Stimulated activated CD4-positive, alpha-beta T cell treated with anti-CD3 and anti-CD28 coated beads, Interleukin-4, amount 100 ng/mL, for 48 hours (primary cell): ENCODE results near the gene REXO4.

Source experiments
- DNase-seq, 2 donors: peaks; one replicate each; pipeline ENCODE4 v3.0.0-alpha.2; 2020; ENCODE audit warnings: low read depth in 2 of 2

REXO4 gene, protein sequence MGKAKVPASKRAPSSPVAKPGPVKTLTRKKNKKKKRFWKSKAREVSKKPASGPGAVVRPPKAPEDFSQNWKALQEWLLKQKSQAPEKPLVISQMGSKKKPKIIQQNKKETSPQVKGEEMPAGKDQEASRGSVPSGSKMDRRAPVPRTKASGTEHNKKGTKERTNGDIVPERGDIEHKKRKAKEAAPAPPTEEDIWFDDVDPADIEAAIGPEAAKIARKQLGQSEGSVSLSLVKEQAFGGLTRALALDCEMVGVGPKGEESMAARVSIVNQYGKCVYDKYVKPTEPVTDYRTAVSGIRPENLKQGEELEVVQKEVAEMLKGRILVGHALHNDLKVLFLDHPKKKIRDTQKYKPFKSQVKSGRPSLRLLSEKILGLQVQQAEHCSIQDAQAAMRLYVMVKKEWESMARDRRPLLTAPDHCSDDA

DNA sequence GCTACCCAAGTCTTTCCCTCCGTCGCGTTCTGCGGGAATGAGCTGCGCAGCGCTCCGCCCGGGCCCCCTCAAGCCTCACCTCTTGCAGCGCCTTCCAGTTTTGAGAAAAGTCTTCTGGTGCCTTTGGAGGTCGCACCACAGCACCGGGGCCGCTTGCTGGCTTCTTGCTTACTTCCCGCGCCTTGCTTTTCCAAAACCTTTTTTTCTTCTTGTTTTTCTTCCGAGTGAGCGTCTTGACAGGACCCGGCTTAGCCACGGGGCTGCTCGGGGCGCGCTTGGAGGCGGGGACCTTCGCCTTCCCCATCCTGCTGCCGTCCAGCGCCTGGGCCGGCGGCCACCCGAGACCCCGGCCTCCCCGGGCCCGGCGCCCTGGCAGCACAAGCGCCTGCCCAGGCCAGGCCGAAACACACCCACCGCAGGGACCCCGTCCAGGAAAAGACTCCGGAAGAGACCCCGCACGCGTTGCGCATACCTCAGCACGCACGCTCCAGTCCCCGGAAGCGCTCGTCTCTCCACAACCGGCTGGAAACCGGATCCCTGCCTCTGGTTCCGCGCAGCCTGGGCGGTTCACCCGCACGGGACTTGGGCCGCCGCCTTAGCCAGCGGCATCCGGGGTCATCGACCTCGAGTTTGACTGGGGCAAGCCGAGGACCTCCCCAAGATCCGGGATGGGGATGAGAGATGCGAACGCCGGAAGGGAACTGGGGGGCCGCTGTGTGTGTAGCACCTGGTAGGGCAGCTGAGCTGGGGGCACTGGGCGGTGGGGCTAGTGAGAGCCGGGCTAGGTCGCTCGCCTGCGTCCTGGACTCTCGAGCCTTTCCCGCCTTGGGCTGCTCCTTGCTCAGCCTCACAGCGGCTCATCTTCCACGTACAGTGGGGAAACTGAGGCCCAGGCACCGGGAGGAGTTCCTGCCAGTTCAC lies at the start of gene REXO4:
TSS of gene REXO4 (minus strand) at position 470 of the 921 bp plus-strand sequence. CDS start at position 304, 166 bp downstream.
- DNase-seq, result peak; percentile 78 to 82

DNA sequence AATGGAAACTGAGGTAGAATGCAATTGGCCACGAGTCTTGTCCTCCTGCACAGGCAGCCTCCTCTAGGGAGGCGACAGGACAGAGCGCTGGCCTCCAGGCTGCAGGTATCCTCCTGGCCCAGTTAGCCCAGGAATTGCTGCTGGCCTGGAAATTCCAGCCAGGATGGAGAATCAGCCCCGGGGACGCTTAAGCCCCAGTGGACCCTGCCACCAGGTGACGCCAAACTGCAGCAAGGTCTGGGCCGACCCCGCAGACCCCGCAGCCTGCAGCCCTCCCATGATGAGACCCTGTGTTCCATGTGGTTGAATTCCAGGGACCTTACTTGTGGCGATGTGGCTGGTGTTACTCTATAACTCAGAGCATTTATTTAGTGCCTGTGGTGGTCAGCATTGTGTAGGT lies 49.3 kb upstream of the REXO4 start:
- DNase-seq, result no peak

DNA sequence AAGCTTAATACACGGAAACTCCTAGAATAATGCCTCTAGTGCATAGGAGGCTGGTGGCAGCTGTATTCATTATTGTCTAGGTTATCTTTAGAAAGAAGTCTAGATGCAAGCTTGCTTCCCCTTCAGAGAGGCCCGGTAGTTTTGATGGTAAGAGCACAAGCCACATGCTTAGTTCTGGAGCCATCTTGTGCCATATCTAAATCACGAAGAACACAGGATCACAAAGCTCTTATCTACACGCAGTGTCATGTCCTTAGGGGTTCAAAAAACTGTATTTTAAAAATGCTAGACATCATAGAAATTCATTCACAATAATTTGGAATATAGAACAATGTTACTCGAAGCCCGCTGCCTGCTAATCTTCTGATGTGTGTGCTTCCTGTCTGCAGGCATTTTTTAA lies 48.2 kb upstream of the REXO4 start:
- DNase-seq, result no peak

DNA sequence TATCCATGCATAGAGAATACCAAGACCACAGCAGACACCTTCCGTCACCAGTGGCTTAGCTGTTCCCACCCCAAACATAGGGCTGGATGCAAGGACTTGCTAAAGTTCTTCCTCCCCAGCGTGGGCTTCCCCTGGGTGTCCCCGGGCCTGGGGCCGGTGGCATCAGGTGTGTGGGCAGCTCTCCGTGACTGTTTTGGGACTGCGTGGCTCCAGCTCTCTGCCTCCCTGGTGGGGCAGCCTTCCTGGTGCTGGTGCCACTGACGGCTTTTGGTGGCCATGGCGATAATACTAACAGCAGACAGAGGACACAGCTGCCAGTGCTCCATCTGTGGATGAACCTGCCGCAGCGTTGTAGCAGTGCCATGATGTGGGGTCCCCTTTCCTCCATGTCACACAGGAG lies 46.8 kb upstream of the REXO4 start:
- DNase-seq, result no peak

DNA sequence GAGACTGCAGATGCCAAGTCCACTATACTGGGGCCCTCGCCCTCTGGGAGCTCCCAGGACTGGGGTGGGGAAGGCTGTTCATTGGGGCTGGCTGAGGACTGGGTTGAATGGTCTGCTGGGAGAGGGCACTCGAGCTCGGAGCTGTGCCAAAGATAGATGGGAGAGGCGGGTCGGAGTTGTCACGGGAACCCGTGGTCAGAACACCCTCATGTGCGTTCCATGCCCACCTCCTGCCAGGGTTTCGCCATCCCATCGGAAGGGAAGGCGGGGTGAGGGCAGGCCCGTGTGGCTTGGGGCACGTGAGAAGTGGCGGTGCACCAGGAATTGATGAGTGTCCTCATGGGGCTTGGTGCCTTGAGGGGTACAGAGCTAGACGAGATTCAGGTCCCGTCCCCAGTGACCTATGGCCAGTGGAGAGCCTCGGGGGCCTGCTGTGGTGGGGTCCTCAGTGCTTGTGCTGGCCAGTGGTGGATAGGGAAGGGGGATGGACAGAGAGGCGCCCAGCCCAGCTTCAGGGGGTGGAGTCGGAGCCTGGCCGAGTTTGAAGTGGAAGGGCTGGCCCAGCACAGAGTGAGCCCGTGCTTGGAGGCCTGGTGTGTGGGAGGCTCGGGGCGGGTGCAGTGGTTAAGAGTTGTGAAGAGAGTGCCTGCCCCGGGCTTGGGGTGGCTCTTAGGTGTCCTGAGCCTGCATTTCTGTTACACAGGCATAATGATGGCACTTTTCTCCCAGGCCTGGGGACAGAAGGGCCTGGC lies 46.2 kb upstream of the REXO4 start:
- no peak for DNase-seq

DNA sequence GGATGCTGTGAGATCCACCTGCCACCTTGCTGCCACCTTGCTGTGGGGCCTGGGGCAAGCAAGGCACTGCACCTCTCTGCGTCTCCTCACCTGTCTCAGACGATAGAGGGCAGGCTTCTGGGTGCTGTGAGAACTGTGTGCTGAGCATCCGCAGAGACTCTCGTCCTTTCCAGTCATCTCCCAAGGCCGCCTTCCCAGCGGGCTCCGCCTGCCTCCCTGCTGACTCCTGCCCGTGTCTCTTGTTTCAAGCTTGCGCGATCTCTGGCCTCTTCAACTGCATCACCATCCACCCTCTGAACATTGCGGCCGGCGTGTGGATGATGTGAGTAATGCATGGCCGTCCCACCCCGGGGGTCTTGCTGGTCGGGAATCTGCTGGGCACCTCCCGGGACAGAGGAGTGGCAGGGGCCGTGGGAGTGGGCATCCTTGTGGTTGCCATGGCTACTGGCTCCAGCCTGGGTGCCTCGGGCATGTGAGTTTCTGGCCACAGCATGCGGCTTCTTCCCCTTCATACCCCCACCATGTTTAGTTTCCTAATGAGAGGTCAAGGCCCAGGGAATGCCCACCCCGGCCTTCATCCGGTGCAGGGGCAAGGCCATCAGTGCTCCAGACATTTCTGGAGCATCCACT lies 45.5 kb upstream of the REXO4 start:
- DNase-seq, result no peak

DNA sequence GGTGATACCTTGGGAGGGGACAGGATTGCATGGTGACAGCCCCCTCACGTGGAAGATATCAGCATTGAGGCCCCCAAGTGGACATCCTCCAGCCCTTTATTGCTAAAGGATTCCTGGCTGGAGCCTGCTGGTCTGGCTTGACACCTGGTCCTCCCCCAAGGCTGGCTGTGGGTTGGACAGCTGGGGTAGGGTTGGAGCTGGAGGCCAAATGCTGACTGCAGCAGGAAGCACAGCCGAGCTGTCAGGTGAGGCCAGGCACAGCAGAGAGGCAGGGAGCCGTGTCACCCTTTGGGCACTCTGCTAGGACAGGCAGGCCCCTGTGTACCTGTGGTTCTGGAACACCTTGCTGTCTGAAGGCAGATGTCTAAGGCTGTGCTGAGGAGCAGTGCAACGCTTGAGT lies 44.2 kb upstream of the REXO4 start:
- no peak for DNase-seq

DNA sequence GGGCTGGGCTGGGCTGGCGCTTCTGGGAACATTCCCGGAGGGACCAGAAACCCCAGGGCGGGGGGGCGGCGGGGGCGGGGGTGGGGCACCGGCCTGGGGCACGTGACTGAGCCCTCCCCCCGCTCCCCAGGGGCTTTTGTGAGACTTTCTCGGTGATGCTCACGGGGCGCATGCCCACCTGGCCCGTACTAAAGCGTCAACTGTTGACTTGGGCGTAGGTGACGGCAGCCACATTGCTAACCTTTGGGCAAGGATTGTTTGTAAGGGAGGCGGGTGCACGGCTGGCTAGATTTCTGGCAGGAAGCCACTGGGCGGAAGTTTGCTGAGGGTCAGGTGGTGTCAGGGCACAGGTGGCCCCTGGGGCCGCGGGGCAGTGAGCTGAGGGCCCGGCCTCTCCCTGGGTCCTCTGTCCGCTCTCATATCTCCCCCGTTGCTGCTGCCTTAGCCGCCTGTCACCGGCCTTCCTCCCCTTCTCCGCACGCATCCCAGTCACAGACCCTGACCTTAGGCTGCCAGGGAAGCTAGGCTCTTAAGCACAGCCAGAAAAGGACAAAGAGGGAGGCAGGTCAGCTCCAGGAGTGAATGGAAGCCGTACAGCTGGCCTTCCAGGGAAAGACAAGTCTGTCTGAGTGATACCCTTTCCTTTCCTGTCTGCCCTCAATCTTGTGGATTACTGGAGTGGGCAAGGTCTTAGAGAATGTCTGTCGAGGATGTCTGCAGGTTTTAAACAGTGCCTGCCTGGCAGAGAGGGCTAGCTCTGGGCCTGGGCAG lies 42.8 kb upstream of the REXO4 start:
- DNase-seq, result no peak

DNA sequence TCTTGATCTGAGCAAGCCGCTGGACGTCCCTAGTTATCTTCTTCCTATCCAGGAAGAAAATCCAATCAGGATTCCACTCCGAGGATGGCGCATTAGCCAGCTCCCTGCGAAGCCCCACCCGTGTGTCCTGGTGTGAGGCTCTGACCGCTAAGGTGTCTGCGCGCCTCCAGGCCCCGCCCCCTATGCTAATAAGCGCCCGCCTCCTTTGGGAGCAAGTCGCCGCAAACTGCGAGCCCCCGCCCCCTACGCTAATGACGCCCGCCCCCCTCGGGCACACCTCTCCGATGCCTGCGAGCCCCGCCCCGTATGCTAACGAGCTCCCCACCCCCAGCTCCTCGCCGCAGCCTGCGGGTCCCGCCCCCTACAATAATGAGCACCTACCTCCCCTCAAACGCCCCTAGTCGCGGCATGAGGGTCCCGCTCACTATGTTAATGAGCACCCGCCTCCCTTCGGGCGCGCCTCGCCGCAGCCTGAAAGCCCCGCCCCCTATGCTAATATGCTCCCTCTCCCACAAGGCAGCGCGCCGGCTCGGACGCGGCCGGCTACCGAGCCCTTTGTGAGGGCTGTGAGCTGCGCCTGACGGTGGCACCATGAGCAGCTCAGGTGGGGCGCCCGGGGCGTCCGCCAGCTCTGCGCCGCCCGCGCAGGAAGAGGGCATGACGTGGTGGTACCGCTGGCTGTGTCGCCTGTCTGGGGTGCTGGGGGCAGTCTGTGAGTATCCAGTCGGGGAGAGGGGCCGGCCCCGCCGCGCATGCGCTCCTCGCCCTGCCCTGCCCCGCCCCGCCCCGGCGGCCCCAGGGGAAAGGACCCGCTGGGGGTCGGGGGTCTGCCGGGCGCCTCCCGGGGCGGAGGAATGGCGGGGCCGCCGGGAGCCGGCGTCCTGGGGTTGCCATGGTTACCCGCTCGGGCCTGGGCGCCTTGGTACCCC lies 41.9 kb upstream of the REXO4 start, which contains the start of gene CACFD1:
TSS of gene CACFD1 (plus strand) at position 503 of the 929 bp plus-strand sequence. CDS start at position 592, 89 bp downstream.
- peak; percentile 91 to 92 for DNase-seq

DNA sequence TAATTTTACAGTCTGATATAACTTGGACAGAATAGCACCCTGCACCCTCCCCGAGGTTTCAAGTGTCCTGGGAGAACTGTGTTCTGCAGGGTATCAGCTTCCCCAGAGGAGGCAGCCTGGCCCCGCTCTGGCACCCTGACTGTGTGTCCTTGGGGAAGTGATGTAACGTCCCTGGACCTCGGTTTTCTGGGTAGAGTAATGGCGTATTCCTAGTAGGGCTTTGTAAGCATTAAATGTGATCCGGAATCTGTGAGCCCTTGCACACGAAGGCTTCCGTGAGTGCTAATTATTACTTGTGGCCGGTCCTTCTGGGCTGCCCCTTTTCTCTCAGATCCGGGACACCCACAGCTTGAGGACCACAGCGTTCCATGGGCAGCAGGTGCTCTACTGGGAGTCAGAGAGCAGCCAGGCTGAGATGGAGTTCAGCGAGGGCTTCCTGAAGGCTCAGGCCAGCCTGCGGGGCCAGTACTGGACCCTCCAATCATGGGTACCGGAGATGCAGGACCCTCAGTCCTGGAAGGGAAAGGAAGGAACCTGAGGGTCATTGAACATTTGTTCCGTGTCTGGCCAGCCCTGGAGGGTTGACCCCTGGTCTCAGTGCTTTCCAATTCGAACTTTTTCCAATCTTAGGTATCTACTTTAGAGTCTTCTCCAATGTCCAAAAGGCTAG lies 41.0 kb upstream of the REXO4 start:
- no peak for DNase-seq

DNA sequence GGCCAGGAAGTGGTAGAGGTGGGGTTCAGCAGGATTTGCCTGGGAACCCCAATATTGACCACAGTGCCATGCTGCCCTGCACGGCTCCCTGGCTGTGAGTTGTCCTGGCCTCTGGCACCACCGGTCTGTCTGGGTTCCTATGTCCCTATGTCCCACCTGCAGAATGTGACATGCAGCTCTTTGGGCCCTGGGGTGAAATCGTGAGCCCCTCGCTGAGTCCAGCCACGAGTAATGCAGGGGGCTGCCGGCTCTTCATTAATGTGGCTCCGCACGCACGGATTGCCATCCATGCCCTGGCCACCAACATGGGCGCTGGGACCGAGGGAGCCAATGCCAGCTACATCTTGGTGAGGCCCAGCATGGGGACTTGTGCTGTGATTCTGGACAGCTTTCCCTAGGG lies 39.9 kb upstream of the REXO4 start:
- no peak for DNase-seq

DNA sequence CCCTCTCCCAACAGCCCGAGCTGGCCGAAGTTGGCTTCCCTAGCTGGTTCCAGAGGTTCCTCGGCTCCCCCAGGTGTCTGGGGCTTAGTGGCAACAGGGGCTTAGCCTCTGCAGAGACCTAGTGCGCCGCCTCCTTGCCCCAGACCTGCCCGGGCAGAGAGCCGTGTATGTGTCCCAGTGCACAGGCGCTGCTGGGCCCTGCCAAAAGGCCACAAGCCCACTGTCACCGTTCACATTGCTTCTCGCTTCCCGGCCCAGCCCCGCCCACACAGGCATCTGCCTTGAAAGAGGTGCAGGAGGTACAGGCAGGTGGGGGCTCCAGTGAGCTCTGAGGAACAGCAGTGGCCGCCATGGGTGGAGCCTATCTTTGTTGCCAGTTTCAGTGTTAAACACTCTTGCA lies 39.4 kb upstream of the REXO4 start:
- no peak for DNase-seq

DNA sequence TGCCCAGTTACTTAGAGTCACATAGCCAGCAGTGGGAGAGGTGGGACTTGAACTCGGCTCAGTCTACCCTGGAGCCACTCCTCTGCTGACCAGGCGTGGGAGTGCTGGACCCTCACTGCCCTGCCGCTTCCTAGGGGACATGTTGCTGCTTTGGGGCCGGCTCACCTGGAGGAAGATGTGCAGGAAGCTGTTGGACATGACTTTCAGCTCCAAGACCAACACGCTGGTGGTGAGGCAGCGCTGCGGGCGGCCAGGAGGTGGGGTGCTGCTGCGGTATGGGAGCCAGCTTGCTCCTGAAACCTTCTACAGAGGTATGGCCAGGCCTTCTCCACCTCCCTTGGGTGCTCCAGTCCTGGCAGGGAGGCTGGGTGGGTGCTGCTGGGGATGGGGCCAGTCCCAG lies 38.6 kb upstream of the REXO4 start:
- DNase-seq, result no peak

DNA sequence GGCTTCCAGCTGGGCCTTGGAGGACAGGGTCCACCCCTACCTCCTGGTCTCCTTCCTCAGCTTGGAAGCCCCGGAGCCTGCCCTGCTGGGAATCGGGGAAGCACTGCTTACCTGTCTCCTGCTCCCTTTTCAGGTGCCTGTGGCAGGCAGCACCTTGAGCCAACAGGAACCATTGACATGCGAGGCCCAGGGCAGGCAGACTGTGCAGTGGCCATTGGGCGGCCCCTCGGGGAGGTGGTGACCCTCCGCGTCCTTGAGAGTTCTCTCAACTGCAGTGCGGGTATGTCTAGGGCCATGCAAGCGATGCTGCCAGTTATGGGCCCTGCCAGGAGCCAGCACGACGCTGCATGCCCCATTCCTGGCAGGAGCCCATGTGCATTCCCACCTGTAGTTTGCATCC lies 38.1 kb upstream of the REXO4 start:
- DNase-seq, result no peak

DNA sequence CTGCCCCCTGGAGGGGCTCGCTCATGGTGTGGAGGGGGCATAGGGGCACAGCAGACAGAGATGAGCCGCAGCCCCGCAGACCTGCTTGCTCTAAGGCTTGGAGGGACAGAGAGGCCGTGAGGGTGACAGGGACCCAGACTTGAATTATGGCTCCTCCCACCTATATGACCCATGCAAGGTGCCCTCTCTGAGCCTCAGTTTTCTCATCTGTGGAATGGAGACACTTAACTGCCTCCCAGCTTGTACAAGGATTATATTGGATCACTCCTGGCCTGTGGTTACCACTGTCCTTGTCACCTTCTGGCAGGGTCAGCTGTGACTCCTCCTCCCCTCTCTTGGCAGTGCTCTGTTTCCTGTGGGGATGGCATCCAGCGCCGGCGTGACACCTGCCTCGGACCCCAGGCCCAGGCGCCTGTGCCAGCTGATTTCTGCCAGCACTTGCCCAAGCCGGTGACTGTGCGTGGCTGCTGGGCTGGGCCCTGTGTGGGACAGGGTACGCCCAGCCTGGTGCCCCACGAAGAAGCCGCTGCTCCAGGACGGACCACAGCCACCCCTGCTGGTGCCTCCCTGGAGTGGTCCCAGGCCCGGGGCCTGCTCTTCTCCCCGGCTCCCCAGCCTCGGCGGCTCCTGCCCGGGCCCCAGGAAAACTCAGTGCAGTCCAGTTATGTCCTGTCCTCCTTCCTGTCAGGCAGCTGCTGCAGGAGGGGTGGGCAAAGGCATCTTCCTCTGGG lies 37.3 kb upstream of the REXO4 start:
- DNase-seq, result no peak

DNA sequence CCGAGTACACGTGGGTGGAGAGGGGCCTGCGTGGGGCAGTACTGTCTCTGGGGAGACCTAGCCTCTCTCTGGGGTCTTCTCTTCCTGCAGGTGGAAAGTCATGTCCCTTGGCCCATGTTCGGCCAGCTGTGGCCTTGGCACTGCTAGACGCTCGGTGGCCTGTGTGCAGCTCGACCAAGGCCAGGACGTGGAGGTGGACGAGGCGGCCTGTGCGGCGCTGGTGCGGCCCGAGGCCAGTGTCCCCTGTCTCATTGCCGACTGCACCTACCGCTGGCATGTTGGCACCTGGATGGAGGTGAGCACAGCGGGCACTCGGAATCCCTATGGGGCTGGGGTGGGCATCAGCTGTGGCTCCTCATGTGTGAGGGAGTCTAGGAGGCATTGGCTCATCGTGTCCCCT lies 36.5 kb upstream of the REXO4 start:
- DNase-seq, result no peak

DNA sequence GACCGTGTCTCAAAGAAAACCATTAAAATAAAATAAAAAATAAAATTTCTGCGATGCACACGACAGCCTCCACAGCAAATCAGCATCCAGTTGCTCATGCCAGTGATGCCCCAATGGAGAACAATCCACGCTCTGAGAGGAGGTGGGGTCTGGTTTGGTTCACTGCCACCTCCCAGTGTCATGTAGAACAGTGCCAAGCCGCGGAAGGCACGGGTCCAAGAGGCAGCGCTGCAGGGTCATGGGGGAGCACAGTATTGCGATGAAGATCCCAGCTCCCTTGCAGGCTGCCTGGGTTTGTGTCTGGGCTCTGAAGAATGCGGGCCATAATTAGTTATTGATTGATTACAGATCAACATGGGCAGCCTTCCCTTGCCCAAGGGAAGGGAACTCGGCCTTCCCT lies 35.8 kb upstream of the REXO4 start:
- no peak for DNase-seq

DNA sequence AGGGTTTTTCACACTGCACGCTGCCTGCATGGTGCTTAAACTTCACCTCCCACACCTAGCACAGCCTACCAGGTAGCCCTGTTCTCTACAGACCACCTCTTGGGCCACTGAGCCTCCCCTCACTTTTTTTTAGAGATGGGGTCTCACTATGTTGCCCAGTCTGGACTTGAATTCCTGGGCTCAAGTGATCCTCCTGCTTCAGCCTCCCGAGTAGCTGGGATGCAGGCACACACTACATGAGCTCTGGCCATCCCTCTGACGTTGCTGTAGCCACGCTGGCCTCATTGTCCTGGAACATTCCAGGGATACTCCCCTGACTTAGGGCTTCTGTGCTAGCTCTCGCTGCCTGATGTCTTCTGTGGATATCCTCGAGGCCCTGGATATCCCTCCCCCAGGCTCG lies 34.8 kb upstream of the REXO4 start:
- DNase-seq, result no peak
